Stimulated activated naive CD8-positive, alpha-beta T cell treated with anti-CD3 and anti-CD28 coated beads, Interleukin-15, Interleukin-2, amounts not matched to agents 100 ng/mL and 50 ng/mL, for 24 hours (primary cell): Measurements from ENCODE around the gene NPAS2.

Experiments
- H3K27ac Mint-ChIP-seq: one replicate; pipeline ENCODE4 v1.8.0; 2021; ENCODE audit warnings: mild to moderate bottlenecking, mixed read lengths
- H3K27me3 Mint-ChIP-seq: one replicate; pipeline ENCODE4 v1.8.0; 2021; ENCODE audit warnings: mixed read lengths
- H3K36me3 Mint-ChIP-seq: one replicate; pipeline ENCODE4 v1.8.0; 2021; ENCODE audit warnings: low read depth, mixed read lengths
- H3K4me1 Mint-ChIP-seq: one replicate; pipeline ENCODE4 v1.8.0; 2021; ENCODE audit warnings: low read depth, mixed read lengths
- H3K4me3 Mint-ChIP-seq: one replicate; pipeline ENCODE4 v1.8.0; 2021; ENCODE audit warnings: mild to moderate bottlenecking, mixed read lengths
- H3K9me3 Mint-ChIP-seq: one replicate; pipeline ENCODE4 v1.8.0; 2021; ENCODE audit warnings: mixed read lengths

The NPAS2 gene

DNA sequence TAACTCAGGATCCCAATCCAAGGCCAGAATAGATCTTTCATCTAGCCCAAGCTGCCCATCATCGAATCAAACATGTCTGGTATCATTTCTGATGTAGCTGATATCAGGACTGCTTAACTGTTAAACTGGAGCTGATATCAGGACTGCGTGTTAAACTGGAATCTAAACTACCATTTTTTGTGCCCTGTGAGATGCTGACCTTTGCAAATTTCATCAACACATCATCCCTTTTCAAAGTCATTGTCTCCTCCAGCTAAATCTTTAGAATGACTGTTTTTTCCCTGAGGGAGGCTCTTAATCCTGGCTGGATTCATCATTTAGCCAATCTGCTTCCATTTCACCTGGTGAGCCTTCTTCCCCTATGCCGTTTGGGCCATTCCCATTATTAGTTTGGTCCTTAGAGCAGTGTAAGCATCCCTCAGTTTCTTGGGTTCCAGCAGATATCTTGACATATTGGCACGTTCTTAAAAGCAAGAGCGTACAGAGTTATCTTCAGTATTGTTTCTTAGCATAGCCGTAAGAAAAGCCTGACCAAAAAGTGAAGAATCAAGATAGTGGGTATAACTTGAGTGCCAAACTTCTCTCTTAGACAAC, 194.4 kb downstream of the NPAS2 start:
- H3K9me3 Mint-ChIP-seq: no peaks in the 10 kb centered on the region
- no peak overlapping the region for H3K27ac Mint-ChIP-seq
- peaks cover 10% of the 10 kb centered on the region for H3K4me1 Mint-ChIP-seq
- no peak overlapping the region for H3K4me3 Mint-ChIP-seq
- H3K27me3 Mint-ChIP-seq: no peaks in the 10 kb centered on the region
- H3K36me3 Mint-ChIP-seq: peaks cover 50% of the 10 kb centered on the region

DNA sequence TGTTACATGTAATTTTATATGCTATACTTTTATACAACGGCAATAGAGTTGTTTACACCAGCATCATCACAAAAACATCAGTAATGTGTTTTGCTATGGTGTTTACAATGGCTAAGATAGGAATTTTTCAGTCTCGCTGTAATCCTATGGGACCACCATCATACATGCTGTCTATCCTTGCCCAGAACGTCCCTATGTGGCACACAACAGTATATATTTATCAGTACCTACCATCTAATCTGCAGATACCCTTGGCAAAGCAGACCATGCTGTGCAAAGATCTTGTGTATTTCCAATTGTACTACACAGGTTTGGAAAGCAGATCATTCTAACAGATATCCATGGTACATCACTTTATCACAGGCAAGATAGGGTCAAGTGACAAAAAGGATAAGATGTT, 197.4 kb downstream of the NPAS2 start:
- no peak overlapping the region for H3K27ac Mint-ChIP-seq
- no peaks in the 10 kb centered on the region for H3K27me3 Mint-ChIP-seq
- peaks cover 43% of the 10 kb centered on the region for H3K36me3 Mint-ChIP-seq

DNA sequence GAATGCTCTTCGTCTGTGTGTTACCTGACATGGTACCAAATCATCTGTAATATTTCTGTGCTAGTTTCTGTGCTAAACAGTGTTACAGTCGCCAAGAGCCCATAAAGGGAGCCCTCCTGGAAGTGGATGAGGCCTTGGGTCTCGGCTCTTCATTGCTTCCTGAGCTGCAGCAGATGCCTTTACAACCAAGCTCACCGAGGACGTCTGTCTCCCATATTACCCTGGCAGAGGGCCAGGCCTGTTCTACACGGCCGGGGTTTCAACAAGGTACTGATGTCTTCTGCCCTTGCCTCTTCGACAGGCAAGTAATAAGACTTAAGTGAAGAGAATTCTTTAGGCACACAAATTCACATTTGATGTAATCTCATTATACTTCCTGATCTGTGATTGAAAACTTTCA, 199.0 kb downstream of the NPAS2 start:
- no peaks in the 10 kb centered on the region for H3K9me3 Mint-ChIP-seq
- H3K27me3 Mint-ChIP-seq: no peaks in the 10 kb centered on the region
- no peaks in the 10 kb centered on the region for H3K4me1 Mint-ChIP-seq
- H3K27ac Mint-ChIP-seq: peak overlapping the region; percentile 36
- peaks cover 29% of the 10 kb centered on the region for H3K36me3 Mint-ChIP-seq
- H3K4me3 Mint-ChIP-seq: no peak overlapping the region

More for the DNA sequence above, 197.4 kb downstream of the NPAS2 start:
- H3K4me3 Mint-ChIP-seq: no peak overlapping the region
- H3K4me1 Mint-ChIP-seq: peaks cover 5% of the 10 kb centered on the region
- no peaks in the 10 kb centered on the region for H3K9me3 Mint-ChIP-seq

DNA sequence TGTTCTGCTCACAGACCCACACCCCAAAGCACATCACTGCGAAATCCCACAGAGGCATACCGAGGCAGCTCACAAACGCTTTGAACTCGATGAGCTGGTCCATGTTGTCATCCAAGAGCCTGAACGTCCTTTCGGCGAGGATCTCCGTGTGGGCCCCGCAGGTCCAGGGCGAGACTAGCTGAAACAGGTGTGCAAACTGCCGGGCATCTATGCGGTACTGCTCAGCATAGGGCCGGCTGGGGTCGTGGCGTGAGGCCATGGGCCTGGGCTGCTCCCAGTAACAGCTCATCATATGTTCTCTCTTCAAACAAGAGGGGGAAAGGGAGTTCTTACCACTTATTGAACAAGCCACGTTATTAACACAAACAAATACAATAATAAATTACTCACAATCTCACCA, 202.3 kb downstream of the NPAS2 start:
- Mint-ChIP-seq H3K9me3 (no peaks in the 10 kb centered on the region), H3K4me3 (no peak overlapping the region), H3K27ac (no peak overlapping the region), H3K4me1 (no peaks in the 10 kb centered on the region), H3K36me3 (peaks cover 17% of the 10 kb centered on the region), H3K27me3 (no peaks in the 10 kb centered on the region)

DNA sequence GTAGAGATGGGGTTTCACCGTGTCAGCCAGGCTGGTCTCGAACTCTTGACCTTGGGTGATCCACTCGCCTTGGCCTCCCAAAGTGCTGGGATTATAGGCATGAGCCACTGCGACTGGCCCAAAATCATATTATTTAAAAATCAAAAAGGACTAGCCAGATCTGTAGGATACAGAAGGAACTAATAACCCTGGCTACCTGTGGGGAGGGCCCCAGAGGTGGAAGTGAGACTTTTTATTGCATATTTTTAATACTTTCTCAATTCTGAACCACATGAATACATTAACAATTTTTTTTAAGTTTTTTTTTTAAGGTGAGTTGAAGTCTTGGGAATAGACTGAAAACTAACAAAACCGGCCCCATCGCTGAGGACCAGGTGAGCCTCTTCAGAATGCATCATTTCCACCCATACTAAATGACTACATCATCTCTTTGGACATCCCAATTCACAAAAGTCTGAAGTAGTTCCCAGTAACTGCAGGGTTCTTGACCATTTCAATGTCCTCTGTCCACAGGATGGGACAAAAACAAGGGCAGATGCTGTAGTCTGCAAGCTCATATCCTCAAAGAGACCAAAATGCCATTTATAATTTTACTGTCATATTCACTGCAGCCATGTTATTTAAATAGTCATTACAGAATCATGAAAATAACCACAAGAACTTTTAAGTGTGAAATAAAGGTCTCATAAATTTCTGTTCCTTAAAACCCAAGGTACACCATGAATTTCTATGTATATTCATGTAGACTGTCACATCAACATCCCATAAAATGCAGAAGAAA, 203.6 kb downstream of the NPAS2 start:
- H3K9me3 Mint-ChIP-seq: no peaks in the 10 kb centered on the region
- peaks cover 13% of the 10 kb centered on the region for H3K36me3 Mint-ChIP-seq
- H3K4me1 Mint-ChIP-seq: no peaks in the 10 kb centered on the region
- no peak overlapping the region for H3K27ac Mint-ChIP-seq
- no peaks in the 10 kb centered on the region for H3K27me3 Mint-ChIP-seq
- H3K4me3 Mint-ChIP-seq: no peak overlapping the region

DNA sequence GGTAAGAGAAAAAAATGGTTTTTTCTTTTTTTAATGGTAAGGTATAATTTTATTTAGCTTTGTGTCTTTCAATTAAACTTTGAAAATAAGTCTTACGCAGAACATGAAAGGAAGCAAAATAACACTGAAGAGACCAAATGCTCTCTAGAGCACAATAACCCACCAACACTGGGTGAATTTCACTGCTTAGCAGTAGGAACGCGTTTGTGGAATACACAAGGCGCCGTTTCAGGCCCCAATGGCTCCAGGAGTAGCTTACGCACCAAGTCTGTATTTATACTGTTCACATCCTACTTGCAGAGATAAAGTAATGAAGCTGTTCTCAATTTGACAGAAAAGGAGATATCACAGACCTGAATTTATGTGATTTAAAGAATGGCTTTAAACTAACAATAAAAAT, 205.6 kb downstream of the NPAS2 start:
- H3K36me3 Mint-ChIP-seq: peaks cover 2% of the 10 kb centered on the region
- H3K4me1 Mint-ChIP-seq: no peaks in the 10 kb centered on the region
- H3K27me3 Mint-ChIP-seq: no peaks in the 10 kb centered on the region
- H3K27ac Mint-ChIP-seq: no peak overlapping the region
- no peaks in the 10 kb centered on the region for H3K9me3 Mint-ChIP-seq
- no peak overlapping the region for H3K4me3 Mint-ChIP-seq

DNA sequence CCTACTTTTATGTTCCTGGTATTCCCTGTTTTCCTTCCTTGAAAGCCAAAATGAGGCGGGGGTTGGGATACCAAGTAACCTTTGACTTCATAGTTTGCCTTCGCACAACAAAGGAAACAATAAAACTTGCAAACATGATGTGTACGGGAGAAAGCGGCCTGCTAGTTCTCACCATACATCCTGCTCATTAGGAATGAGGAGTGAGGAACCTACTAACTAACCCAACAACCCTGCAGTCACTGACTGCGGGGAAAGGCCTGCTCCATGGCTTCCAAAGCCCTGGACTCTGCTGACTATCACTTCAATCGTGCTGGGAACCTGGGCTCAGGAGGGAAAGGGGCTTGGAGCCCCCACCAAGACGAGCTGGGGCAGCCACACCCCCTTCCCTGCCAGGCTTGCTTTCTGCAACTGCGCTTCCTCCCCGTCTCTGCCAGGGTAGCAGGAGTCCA, 206.3 kb downstream of the NPAS2 start:
- Mint-ChIP-seq H3K27ac (no peak overlapping the region), H3K9me3 (no peaks in the 10 kb centered on the region), H3K27me3 (no peaks in the 10 kb centered on the region), H3K4me3 (no peak overlapping the region), H3K36me3 (no peaks in the 10 kb centered on the region), H3K4me1 (no peaks in the 10 kb centered on the region)

DNA sequence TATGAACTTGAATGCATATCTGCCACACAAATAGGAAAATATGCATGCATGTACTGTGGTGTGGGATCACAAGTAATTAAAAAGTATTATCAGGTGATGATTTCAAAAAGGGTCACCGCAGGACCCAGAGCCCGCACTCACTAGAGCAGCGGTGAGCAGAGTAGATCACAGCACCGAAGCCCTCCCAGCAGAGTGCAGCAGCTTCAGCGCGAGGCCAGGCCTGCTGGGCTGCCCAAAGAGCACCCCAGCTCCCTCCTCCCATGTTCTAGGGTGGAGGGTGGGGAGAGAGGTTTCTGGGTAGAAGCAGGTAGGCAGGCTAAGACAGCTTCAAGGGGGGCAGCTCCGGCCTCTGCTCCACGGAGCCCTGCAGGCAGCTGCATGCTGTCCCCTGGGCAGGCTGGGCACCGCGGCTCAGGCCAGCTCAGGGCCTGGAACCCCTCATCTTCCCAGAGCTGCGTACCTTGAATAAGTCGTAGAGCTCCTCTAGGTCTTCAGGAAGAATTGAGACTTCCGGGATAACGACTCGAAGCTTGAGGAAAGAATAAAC, 207.1 kb downstream of the NPAS2 start:
- Mint-ChIP-seq H3K4me3 (no peak overlapping the region), H3K36me3 (no peaks in the 10 kb centered on the region), H3K9me3 (no peaks in the 10 kb centered on the region), H3K27ac (no peak overlapping the region), H3K4me1 (no peaks in the 10 kb centered on the region), H3K27me3 (no peaks in the 10 kb centered on the region)

DNA sequence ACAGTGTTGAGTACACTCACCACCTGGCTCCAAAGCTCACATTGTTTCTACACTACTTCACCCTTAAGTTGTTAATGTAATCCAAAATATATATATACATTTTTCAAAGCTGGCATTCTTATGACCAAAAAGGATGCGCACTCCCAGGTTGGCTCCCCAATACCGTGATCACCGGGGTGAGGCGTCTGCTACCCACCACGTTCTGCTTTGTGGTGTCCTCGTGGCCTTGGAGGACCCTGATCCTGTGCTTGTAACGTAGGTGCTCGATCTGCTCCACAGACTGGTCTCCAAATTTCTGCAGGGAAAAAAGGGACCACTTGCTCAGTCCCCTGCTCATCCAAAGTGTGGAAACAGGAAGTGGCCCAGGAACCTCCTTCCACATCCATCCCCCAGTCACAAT, 207.9 kb downstream of the NPAS2 start:
- peaks cover 2% of the 10 kb centered on the region for H3K27me3 Mint-ChIP-seq
- no peak overlapping the region for H3K27ac Mint-ChIP-seq
- no peaks in the 10 kb centered on the region for H3K36me3 Mint-ChIP-seq
- H3K9me3 Mint-ChIP-seq: no peaks in the 10 kb centered on the region
- no peak overlapping the region for H3K4me3 Mint-ChIP-seq
- no peaks in the 10 kb centered on the region for H3K4me1 Mint-ChIP-seq

DNA sequence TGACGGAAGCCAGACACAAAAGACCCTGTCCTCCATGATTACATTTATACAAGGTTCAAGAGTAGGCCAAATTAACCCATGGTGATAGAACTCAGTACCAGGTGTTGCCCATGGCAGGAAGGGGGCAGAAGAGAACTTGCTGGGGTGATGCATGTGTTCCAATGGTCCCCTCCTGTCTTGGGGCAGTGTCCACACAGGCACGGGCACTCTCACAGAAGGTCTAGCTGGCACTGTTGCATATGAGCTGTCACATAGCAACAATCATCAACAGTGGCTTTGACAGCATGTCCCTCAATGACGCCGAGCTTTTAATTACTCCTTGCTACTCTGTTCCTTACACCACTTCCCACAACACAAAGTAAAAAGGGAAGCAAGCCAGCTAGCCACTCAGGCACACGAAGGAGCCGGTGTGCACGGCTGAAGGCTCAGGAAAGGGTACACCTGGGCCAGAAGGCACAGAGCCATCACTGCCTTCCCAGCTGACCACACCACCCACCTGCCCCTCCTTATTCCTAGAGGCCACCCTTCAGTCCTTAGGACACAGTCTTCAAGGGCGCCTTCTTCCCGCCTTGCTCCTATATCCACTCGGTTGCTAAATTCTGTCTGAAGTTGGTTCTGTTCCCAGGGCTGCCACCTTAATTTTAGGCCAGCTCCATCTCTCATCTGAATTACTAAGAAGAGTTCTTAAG, 211.1 kb downstream of the NPAS2 start:
- H3K9me3 Mint-ChIP-seq: no peaks in the 10 kb centered on the region
- no peaks in the 10 kb centered on the region for H3K36me3 Mint-ChIP-seq
- H3K4me1 Mint-ChIP-seq: no peaks in the 10 kb centered on the region
- H3K27me3 Mint-ChIP-seq: peaks cover 3% of the 10 kb centered on the region
- H3K27ac Mint-ChIP-seq: no peak overlapping the region
- H3K4me3 Mint-ChIP-seq: no peak overlapping the region

DNA sequence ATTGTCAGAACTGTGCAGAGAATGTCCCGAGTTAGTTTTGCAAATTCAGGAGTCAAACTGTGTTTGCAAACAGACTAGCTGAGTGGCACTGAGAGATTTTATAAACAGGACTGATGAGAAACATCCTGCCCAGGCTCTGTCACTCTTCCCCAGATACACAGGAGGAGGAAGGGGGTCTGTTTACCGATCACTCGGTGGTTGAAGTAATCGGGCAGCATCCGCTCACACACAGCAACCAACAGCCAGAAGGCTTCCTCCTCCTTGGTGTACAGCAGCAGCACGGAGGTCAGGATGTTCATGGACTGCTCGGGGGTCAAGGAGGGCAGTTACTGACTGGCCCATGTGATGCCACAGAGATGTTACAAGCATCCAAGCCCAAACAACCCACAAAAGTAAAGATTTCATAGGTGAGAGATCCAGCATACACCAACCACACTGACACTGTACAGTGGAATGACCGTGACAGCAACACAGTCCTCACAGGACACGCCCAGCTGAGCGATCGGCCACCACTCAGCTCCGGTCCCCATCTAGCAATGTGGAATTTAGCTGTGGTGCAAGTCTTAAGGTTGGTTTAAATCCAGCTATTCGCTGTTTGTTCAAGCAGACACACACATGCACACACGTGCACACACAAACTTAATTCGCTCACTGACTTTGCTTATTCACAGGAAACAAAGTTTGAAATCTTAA, 212.3 kb downstream of the NPAS2 start:
- no peaks in the 10 kb centered on the region for H3K36me3 Mint-ChIP-seq
- H3K27ac Mint-ChIP-seq: no peak overlapping the region
- no peak overlapping the region for H3K4me3 Mint-ChIP-seq
- peaks cover 3% of the 10 kb centered on the region for H3K27me3 Mint-ChIP-seq
- H3K9me3 Mint-ChIP-seq: no peaks in the 10 kb centered on the region
- H3K4me1 Mint-ChIP-seq: no peaks in the 10 kb centered on the region

DNA sequence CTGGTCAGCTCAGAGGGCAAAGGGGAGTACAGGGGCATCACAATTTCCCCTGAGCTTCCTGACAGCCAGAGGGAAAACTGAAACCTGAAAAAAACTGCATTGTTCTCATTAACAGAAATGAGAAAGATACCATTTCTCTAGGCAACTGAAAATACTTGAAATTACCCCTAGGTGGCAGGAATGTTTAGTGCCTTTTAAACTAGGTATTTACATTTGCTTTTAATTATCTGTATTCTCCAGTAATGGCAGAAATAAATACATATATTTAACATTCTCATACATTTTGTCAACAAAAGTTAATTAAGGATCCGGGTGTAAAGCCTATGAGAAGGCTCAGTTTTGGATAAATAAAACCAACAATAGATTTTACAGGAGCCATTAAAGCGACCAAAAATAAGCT, 216.6 kb downstream of the NPAS2 start:
- Mint-ChIP-seq H3K27me3 (peaks cover 3% of the 10 kb centered on the region), H3K27ac (no peak overlapping the region), H3K36me3 (no peaks in the 10 kb centered on the region), H3K4me3 (no peak overlapping the region), H3K4me1 (no peaks in the 10 kb centered on the region), H3K9me3 (no peaks in the 10 kb centered on the region)

DNA sequence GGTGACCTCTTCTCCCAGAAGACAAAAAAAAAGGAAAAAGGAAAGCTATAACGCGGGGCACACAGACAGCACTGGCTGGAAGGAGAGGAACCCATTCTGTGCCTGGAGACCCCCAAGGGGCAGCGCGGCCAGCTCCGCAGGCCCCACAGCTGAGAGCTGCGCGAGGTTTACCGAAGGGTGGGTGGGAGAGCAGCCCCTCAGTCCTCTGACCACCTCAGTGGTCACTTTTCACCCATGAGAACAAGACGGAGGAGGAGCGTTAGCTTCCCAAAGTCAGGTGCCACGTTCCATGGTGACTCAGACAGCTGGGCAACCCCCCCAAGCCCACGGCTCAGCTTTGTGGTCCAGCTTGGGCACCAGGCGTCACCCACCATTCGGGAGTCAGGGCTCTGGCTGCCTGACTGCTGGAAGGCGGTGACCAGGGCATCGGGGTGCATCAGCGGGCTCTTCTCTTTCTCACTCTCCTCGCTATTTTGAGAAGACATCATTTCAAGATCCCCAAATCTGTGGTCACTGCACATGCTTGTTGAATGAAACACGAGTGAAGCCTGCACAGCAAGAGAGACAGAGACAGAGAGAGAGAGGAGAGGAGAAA, 217.3 kb downstream of the NPAS2 start:
- Mint-ChIP-seq H3K27ac (no peak overlapping the region), H3K4me3 (no peak overlapping the region), H3K4me1 (no peaks in the 10 kb centered on the region), H3K27me3 (peaks cover 3% of the 10 kb centered on the region), H3K9me3 (no peaks in the 10 kb centered on the region), H3K36me3 (no peaks in the 10 kb centered on the region)

DNA sequence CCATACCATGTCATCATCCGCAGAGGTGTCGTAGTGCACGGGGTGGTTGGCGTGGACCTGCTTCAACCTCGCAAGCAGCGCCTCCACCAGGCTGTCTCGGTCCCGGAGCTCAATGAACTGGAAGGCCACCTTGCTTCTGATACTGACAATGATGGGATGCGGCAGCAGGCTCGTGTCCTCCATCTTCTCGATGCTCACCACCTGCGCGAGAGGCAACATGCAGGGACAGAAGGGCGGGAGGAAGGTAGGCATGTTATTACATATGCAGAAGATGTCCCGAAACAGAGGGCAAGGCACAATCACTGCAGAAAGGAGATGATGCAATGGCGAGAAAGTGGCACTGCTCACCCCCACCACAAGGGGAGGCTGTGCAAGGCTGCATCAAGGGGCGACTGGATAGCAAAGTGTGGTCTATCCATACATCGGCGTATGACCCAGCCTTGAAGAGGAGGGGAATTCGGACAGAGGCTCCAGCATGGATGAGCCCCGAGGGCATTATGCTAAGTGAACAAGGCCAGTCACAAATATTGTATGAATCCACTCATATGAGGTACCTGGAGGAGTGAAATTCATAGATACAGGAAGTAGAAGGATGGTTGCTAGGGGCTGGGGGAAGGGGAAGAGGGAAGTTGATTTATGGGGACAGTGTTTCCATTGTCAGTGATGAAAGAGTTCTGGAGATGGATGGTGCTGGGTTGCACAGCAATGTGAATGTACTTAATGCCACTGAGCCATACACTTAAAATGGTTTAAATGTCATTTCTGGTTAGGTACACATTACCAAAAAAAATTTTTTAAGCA, 218.7 kb downstream of the NPAS2 start:
- H3K27ac Mint-ChIP-seq: no peak overlapping the region
- no peaks in the 10 kb centered on the region for H3K4me1 Mint-ChIP-seq

More for the DNA sequence above, 218.7 kb downstream of the NPAS2 start:
- no peaks in the 10 kb centered on the region for H3K27me3 Mint-ChIP-seq
- H3K4me3 Mint-ChIP-seq: no peak overlapping the region
- no peaks in the 10 kb centered on the region for H3K9me3 Mint-ChIP-seq
- no peaks in the 10 kb centered on the region for H3K36me3 Mint-ChIP-seq
